Mucosa of stomach (tissue), 1 donor: ENCODE measurements around the gene CTNS.

Source experiments
- H3K27me3 ChIP-seq: one replicate; pipeline ENCODE4 v1.7.0; 2013; ENCODE audit warnings: mild to moderate bottlenecking, low read length; ENCODE audit not compliant: control insufficient read depth, insufficient read depth
- H3K36me3 ChIP-seq: one replicate; pipeline ENCODE4 v1.7.0; 2013; ENCODE audit warnings: low read length; ENCODE audit not compliant: control insufficient read depth, insufficient read depth
- H3K4me1 ChIP-seq: one replicate; pipeline ENCODE4 v1.7.0; 2013; ENCODE audit warnings: mild to moderate bottlenecking, low read length; ENCODE audit not compliant: control insufficient read depth, insufficient read depth
- H3K4me3 ChIP-seq: one replicate; pipeline ENCODE4 v1.7.0; 2013; ENCODE audit warnings: low read length
- H3K9ac ChIP-seq: one replicate; pipeline ENCODE4 v1.7.0; 2013; ENCODE audit warnings: mild to moderate bottlenecking, low read length, moderate library complexity
- H3K9me3 ChIP-seq: one replicate; pipeline ENCODE4 v1.7.0; 2013; ENCODE audit warnings: mild to moderate bottlenecking, low read length, moderate library complexity; ENCODE audit not compliant: control insufficient read depth
- donor health status: Pancreatic carcinoma.

Gene CTNS

DNA sequence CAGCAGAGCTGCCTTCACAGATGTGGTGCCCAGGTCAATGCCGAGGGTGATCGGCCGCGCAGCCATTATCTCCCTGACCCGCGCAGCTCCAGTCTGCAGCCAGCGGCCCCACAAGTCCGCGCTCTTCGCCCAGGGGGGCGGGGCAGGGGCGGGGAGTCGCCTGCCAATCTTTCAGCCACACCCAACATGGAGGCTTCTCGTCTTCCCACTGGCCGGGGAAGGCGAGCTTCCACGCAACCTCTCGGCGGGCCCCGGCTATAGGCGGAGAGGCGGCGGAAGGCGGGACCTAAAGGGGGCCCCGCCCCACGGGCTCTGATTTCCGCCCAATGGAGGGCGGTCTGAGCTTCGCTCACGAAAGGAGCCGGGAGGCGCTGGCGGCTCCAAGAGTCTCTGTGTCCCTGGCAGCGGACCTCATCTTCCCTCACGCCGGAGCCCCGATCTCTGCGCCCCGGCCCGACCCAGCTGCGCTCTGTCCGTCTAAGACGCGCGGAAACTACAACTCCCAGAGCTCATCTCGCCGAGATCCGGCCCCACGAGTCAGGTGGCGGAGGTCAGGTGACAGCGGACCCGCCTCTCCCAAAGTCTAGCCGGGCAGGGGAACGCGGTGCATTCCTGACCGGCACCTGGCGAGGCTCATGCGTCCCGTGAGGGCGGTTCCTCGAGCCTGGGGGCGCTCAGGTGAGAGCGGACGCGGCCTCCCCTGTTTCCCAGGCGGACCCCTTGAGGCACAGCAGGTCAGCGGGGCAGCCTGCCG lies at the start of gene CTNS, which contains the start of gene SHPK:
Gene CTNS (plus strand): TSS at position 607 of the 754 bp plus-strand sequence. CDS start 3,447 bp downstream, outside the sequence.
Gene SHPK (minus strand): TSS at position 97 of the 754 bp plus-strand sequence. CDS start 31 bp downstream, at position 66.
- Histone ChIP-seq H3K4me3 (peak within 1 kb of the TSS; percentile 74), H3K36me3 (peaks cover 4% of the 10 kb centered on the region), H3K9me3 (no peaks in the 10 kb centered on the region), H3K9ac (peak within 1 kb of the TSS; percentile 85), H3K27me3 (no peaks in the 10 kb centered on the region), H3K4me1 (peaks cover 3% of the 10 kb centered on the region)

DNA sequence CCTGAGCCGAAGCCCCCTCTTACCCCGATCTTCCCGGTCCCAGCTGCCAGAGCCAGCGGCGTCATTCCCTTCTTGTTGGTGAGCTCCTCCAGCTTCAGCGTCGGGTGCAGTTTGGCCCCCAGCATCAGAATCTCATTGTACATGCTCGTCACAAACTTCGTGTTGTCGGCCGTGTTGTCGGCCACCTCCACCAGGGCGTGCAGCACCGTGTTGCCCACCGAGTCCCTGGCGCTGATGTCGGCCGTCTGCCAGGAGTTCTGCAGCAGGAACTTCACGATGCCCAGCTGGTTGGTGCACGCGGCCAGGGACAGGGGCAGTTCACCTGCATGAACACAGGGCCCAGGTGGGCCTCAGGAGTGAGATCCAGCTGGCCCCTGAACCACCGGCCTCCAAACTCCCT lies 46.8 kb upstream of the CTNS start:
- Histone ChIP-seq H3K36me3 (peaks cover 5% of the 10 kb centered on the region), H3K4me1 (no peaks in the 10 kb centered on the region), H3K4me3 (no peak overlapping the region), H3K9me3 (no peaks in the 10 kb centered on the region), H3K27me3 (no peaks in the 10 kb centered on the region), H3K9ac (no peak overlapping the region)

DNA sequence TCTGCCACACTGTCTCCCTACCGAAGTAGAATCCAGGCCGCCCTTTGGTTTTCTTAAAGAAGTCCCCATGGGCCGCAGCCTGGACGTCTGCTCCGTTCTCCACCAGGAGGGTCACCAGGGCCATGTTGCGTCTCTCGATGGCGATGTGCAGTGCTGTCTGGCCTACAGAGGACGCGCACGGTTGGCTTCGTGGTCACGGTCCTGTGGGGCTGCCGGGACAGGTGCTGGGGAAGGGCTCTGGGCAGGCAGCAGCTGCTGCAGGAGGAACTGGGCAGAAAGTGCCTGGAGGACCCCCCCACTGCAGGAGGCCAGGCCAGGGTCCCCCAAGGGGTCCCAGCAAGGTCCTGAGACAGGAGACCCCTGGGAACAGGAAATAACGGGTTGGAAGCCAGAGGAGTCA lies 46.3 kb upstream of the CTNS start:
- Histone ChIP-seq H3K4me3 (no peak overlapping the region), H3K4me1 (no peaks in the 10 kb centered on the region), H3K9me3 (no peaks in the 10 kb centered on the region), H3K36me3 (peaks cover 5% of the 10 kb centered on the region), H3K27me3 (no peaks in the 10 kb centered on the region), H3K9ac (no peak overlapping the region)

DNA sequence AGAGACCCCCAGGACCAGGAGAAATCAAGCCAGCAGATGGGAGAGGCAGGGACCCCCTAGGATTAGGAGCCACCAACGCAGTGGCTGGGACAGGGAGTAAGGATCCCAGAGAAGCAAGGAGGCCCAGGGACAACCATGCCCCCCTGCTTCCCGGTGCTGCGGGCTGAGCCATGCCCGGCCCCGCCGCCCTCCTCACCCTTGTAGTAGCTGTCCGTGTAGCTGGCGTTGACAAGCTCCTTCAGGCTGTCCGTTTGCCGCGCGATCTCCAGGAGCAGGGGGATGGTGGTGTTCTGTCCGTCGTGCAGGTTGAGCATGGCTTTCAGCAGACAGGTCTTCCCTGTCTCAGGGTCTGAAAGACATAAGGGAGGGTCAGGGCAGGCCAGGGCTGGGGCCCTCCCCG lies 45.8 kb upstream of the CTNS start:
- H3K27me3 ChIP-seq, result no peaks in the 10 kb centered on the region
- H3K9me3 ChIP-seq, result no peaks in the 10 kb centered on the region
- H3K36me3 ChIP-seq, result peaks cover 5% of the 10 kb centered on the region
- H3K9ac ChIP-seq, result no peak overlapping the region
- no peaks in the 10 kb centered on the region for H3K4me1 ChIP-seq
- no peak overlapping the region for H3K4me3 ChIP-seq

DNA sequence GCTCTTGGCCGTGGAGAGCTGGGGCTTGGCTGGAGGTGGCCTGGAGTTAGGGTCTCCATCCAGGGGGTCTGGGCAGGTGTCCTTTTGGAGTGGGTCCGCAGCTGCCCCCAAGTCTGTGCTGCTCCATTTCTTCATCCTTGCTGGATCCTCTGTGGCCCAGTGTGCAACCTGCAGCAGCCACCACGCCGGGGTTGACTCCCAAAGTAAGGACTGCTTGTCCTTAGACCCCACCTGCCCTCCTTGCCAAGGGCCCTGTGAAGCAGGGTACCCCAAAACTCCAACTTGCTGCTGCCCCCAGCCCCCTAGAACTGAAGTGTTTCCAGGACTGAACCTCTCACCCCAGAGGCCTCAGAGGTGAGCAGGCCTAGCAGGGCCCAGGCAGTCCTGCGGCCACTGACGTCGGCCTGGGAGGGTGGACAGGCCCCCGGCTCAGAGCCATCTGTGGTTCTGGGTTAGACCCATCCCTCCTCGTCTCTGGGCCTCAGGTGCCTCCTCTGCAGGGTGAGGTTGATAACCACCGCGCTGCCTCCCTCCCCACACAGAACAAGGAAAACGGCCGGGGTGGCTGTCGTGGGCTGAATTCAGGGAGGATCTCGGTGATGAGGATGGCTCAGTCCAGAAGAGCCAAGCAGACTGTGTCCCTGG lies 44.2 kb upstream of the CTNS start:
- H3K36me3 ChIP-seq, result no peaks in the 10 kb centered on the region
- H3K9me3 ChIP-seq, result no peaks in the 10 kb centered on the region
- no peak overlapping the region for H3K4me3 ChIP-seq
- H3K4me1 ChIP-seq, result no peaks in the 10 kb centered on the region
- H3K9ac ChIP-seq, result no peak overlapping the region
- H3K27me3 ChIP-seq, result no peaks in the 10 kb centered on the region

DNA sequence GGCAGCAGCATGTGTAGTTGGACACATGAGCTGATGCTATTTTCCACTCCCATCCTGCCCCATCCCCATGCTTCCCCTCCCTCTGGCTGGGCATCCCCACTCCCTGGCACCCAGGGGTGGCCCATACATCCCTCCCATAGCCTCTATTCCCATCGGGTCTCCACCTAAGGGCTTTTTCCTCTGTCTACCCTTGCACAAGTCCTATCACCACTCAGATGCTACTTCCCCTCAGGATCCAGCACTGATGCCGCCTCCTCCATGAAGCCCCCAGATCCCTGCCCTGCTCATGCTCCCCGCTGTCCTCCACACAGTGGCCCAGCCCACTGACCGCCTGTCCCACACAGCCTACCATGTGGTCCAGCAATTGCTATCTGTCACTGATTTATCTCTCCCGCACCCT lies 43.2 kb upstream of the CTNS start:
- H3K36me3 ChIP-seq, result no peaks in the 10 kb centered on the region
- no peak overlapping the region for H3K9ac ChIP-seq
- H3K4me3 ChIP-seq, result no peak overlapping the region
- no peaks in the 10 kb centered on the region for H3K9me3 ChIP-seq
- no peaks in the 10 kb centered on the region for H3K27me3 ChIP-seq
- H3K4me1 ChIP-seq, result no peaks in the 10 kb centered on the region

DNA sequence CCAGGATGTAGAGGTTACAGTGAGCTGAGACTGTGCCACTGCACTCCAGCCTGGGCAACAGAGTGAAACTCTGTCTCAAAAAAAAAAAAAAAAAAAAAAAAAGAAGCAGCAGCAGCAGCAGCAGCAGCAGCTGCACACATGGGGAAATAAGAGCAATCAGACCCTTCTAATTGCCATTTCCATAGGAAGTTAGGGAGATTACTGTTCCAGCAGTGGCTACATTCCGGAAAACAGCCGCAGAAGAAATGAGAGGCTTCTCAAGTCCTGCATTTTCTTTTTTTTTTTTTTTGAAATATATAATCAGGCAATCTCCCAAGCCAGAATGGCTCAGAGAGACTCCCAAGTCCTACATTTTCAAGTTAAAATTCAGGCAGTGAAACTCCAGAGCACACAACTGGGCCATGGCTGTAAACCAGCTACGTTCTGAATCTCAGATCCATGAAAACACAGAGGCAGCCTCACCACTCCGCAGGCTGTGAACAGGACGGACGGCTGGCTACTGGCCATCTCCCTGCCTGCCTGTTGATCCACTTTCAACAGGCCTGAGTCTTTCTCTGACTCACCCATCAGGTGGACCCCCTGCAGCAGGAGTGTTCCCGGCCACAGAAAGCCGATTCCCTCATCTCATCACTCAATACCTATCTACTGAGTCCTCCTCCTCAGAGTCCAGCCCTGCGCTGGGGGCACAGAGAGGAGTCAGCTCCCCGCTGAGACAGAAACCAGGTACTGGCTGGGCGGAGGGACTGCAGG lies 42.3 kb upstream of the CTNS start:
- Histone ChIP-seq H3K4me1 (no peaks in the 10 kb centered on the region), H3K36me3 (no peaks in the 10 kb centered on the region), H3K9me3 (no peaks in the 10 kb centered on the region), H3K9ac (no peak overlapping the region), H3K4me3 (no peak overlapping the region), H3K27me3 (no peaks in the 10 kb centered on the region)

DNA sequence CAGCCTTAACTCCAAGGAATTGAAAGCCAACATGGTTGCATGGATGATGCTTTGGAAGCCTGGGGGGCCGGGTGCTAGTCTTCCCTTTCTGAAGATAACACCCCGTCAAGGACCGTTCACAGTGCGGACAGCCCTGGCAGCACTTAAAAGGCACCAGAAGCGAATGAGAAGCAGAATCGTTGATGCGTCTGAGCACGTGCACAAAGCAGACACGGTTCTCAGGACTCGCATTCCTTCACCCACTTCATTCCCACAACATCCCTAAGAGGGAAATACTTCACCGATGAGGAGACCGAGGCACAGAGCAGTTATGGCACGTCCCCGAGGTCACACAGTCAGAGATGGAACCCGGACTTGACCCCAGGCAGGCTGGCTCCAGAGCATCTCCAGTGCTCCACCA lies 41.6 kb upstream of the CTNS start:
- Histone ChIP-seq H3K27me3 (no peaks in the 10 kb centered on the region), H3K4me1 (no peaks in the 10 kb centered on the region), H3K4me3 (no peak overlapping the region), H3K9ac (no peak overlapping the region), H3K9me3 (no peaks in the 10 kb centered on the region), H3K36me3 (no peaks in the 10 kb centered on the region)

DNA sequence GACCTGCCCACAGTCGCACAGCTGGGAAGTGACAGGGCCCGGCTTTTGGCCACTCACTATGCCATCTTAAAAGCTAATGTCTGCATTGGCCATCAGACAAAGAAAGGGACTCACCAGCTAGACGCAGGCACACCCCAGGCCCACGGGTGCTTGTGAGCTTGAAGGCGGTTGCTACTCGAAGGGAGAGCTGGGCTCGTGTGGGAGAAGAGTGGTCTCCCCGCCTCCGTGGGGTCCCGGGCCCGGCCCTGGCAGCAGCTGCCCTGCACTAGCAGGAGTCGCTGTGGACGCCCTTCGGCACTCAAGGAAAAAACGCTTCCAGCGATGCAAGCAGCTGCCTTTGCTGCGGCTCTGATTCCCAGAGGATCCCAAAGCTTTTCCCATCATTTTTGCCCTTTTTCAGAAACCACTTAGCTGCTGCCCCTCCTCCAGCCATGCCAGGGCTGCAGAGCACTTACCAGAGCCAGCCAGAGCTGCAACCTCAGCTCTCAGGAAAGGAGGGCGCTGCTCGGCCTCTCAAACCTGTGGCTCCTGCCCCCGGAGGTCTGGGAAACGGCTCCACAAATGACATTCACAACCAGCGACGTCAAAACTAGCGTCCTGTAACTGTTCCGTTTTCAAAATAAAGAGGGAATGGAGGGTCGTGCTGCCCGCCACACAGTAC lies 39.6 kb upstream of the CTNS start:
- Histone ChIP-seq H3K36me3 (no peaks in the 10 kb centered on the region), H3K9me3 (no peaks in the 10 kb centered on the region), H3K4me3 (no peak overlapping the region), H3K27me3 (no peaks in the 10 kb centered on the region), H3K4me1 (no peaks in the 10 kb centered on the region), H3K9ac (no peak overlapping the region)

DNA sequence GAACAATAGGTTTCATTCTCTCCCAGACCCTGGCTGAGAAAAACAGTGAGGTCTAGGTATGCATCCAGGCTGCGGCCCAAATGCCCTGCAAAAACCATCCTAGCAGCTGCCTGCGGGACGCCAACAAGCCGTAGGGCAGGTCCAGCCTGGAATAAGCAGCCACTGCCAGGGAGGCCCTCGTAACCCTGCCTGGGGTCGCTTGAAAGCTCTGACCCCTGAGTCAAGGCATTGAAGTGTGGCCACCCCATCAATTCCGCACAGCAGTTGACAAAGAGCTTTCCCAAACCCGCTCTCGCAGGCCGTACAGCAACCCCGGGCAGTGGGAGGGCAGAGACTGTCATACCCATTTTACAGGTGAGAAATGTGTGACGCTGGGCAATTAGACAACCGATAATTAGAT lies 38.5 kb upstream of the CTNS start:
- H3K4me3 ChIP-seq, result no peak overlapping the region
- H3K27me3 ChIP-seq, result no peaks in the 10 kb centered on the region
- H3K9me3 ChIP-seq, result no peaks in the 10 kb centered on the region
- no peak overlapping the region for H3K9ac ChIP-seq
- H3K36me3 ChIP-seq, result no peaks in the 10 kb centered on the region
- H3K4me1 ChIP-seq, result no peaks in the 10 kb centered on the region

DNA sequence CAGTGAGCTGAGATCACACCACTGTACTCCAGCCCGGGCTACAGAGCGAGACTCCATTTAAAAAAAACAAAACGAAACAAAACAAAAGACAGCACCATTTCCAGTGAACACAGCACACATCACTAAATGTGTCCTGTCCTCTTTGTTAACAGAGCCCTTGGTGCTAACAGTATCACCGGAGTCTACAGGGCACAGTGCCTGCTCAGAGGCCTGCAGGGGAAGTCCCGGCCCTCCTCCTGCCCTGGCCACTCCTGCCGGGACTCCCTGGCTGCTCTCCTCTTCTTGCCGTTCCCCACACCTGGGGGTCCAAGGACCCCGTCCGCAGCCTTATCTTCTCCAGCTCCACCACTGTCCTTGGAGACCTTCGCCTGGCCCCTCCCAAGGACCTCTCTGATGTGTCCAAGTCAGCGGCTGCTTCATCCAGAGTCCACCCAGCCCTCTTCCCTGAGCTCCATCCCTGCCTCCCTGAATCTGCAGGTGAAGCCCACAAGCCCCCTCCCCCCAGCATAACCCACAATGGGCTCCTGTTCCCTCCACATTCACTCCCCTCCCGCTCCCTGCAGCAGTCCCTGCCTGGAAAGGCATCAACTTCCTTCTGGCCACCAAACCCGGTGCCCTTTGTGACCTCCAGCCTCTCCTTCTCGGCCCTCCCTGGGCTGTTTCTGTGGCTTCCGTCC lies 35.9 kb upstream of the CTNS start:
- H3K36me3 ChIP-seq, result no peaks in the 10 kb centered on the region
- no peak overlapping the region for H3K9ac ChIP-seq
- H3K27me3 ChIP-seq, result no peaks in the 10 kb centered on the region
- no peaks in the 10 kb centered on the region for H3K4me1 ChIP-seq
- no peak overlapping the region for H3K4me3 ChIP-seq
- no peaks in the 10 kb centered on the region for H3K9me3 ChIP-seq
